ENCODE data around the gene TNFAIP8. TPM values are rescaled to one million over a fixed set of nuclear protein-coding genes. Genes with fewer than 3 reads are reported as not detected.

TNFAIP8 gene
- total RNA-seq, 4 donors from 2014 or later: 19.5 to 44.6 (median 34.9) TPM

DNA sequence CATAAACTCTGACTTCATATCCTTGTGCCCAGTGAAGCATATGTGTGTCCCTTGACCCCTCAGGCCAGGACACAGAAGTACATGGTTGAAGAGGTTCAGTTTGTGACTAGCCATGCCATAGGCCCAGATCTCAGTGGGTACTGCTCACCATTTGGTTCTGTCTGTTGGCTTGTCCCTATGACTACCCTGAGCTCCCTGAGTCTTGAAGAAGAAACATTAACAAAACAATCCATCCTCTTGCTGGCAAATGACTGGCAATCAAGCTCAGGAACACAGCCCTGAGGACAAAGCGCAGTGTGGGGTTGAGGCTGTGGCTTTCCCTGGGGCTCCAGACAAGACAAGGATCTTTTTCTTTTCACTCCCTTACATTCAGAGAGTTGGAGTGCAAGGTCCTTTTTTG is 46.3 kb downstream of the TNFAIP8 start:
- Histone ChIP-seq H3K4me1 (peaks cover 0 to 38% (median 15%) of the 10 kb centered on the region in 3 donors), H3K36me3 (no peaks in the 10 kb centered on the region), H3K27me3 (no peaks in the 10 kb centered on the region), H3K9me3 (no peaks in the 10 kb centered on the region), H3K27ac (no peak overlapping the region), H3K4me3 (no peak overlapping the region)
- 90 to 100% methylated on average over 1 of the region's 1 CpG for WGBS, 2 donors
- DNase-seq: no peak
- TF ChIP-seq, protein P1, sequence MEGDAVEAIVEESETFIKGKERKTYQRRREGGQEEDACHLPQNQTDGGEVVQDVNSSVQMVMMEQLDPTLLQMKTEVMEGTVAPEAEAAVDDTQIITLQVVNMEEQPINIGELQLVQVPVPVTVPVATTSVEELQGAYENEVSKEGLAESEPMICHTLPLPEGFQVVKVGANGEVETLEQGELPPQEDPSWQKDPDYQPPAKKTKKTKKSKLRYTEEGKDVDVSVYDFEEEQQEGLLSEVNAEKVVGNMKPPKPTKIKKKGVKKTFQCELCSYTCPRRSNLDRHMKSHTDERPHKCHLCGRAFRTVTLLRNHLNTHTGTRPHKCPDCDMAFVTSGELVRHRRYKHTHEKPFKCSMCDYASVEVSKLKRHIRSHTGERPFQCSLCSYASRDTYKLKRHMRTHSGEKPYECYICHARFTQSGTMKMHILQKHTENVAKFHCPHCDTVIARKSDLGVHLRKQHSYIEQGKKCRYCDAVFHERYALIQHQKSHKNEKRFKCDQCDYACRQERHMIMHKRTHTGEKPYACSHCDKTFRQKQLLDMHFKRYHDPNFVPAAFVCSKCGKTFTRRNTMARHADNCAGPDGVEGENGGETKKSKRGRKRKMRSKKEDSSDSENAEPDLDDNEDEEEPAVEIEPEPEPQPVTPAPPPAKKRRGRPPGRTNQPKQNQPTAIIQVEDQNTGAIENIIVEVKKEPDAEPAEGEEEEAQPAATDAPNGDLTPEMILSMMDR (IDR thresholded peaks at IDR 0.05): no peak
- no peak for TF ChIP-seq POLR2A (IDR thresholded peaks at IDR 0.05)
- intact Hi-C loops (cut with DNase I): no loop called here

DNA sequence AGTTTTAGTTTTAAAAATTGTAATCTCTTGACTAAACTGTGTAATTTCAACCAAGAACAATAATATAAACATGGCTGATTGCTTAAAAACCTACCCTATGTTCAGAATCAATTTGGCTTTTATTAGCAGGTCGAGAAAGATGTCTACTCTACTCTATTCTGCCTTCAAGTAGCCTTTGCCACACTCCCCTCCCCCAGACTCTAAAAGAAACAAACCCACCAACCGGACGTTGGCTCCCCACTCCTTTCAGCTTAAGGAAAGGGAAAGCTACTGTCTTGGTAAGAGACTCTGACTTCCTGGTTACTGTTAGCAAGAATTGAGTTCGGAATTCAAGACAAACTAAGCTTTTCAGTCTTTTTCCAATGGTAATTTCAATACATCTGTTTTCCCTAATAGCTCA is 46.7 kb downstream of the TNFAIP8 start:
- H3K36me3 ChIP-seq: no peaks in the 10 kb centered on the region
- intact Hi-C loops (cut with DNase I): no loop called here
- TF ChIP-seq POLR2A (IDR thresholded peaks at IDR 0.05): no peak
- TF ChIP-seq, protein P1 (IDR thresholded peaks at IDR 0.05): no peak
- no peaks in the 10 kb centered on the region for H3K27me3 ChIP-seq
- no peak overlapping the region for H3K4me3 ChIP-seq
- H3K9me3 ChIP-seq: no peaks in the 10 kb centered on the region
- WGBS, 2 donors: 70 to 83% methylated on average over 4 of the region's 4 CpGs
- DNase-seq: no peak
- no peak overlapping the region for H3K27ac ChIP-seq
- H3K4me1 ChIP-seq: peaks cover 0 to 34% (median 12%) of the 10 kb centered on the region in 3 donors

DNA sequence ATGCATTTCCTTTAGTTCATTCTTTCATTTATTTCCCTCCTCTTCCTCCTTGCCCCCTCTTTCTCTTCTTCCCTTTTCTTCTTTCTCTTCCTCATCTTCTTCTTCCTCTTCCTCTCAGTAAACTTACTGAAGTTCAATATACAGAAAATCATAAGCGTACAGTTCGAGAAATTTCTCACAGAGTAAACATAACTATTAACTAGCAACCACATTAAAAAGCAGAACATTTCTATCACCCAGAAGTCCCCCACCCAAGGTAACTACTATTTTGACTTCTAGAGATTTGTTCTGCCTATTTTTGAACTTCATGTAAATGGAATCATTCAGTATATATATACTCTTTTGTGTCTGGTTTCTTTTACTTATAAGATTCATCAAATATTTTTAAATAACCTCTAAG is 48.2 kb downstream of the TNFAIP8 start:
- intact Hi-C loops (cut with DNase I): no loop called here
- Histone ChIP-seq H3K4me3 (no peak overlapping the region), H3K9me3 (no peaks in the 10 kb centered on the region), H3K36me3 (no peaks in the 10 kb centered on the region), H3K27me3 (no peaks in the 10 kb centered on the region), H3K4me1 (peaks cover 0 to 19% (median 0%) of the 10 kb centered on the region in 3 donors), H3K27ac (no peak overlapping the region)
- no peak for DNase-seq
- 90% methylated on average over 2 of the region's 2 CpGs for WGBS, 2 donors
- TF ChIP-seq, protein P1 (IDR thresholded peaks at IDR 0.05): no peak
- no peak for TF ChIP-seq POLR2A (IDR thresholded peaks at IDR 0.05)

DNA sequence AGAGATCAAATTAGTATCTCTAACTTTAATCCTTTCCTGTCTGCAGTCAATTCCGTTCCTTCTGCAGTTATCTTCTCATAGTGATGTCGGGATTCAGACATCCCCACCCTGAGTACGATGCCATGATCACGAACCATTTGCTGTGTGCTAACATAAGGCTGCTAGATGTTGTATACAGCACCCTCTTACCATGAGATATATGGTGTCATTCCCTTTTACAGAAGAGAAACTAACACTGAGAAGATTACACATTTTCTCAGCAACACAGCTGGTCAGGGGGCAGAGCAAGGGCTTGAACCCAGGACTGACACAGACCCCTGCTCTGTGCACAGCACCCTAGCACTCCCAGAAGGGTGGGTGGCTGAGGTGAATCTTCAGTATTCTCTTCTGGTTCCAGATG is 49.6 kb downstream of the TNFAIP8 start:
- H3K4me3 ChIP-seq: no peak overlapping the region
- DNase-seq: no peak
- TF ChIP-seq, protein P1 (IDR thresholded peaks at IDR 0.05): no peak
- no peak for TF ChIP-seq POLR2A (IDR thresholded peaks at IDR 0.05)

DNA sequence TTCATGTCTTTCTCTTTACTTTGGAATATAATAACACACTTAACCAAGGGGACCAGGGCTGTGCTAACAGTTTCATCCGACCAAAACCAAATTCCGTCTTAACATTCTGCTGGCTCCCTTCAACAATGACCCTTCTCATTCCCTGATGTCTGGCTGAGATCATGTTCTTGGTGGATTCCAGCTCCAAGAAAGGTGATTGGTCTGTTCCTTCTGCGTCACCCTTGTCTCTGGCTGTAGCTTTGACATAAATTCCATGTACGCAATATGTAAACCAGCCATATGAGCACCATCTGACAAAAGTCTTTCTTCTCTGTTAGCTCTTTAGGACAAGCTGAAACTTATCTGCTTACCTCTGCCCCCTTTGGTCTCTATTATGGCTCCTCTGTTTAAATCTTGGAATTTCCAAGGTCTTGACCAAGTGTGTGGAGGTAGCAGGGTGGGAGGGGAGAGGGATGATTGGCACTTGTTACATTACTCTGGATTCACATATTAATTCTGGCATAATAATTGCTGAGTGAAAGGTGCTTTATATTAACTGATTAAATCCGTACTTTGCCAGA is 50.8 kb downstream of the TNFAIP8 start:
- Histone ChIP-seq H3K4me3 (no peak overlapping the region), H3K4me1 (peaks cover 4 to 12% (median 7%) of the 10 kb centered on the region in 3 donors), H3K27ac (no peak overlapping the region), H3K9me3 (no peaks in the 10 kb centered on the region), H3K27me3 (no peaks in the 10 kb centered on the region), H3K36me3 (no peaks in the 10 kb centered on the region)
- no peak for DNase-seq
- TF ChIP-seq POLR2A (IDR thresholded peaks at IDR 0.05): no peak
- TF ChIP-seq, protein P1 (IDR thresholded peaks at IDR 0.05): no peak
- intact Hi-C loops (cut with DNase I): no loop called here
- WGBS, 2 donors: 90 to 92% methylated on average over 5 of the region's 5 CpGs

More for the DNA sequence above, 49.6 kb downstream of the TNFAIP8 start:
- Histone ChIP-seq H3K4me1 (peaks cover 0 to 5% (median 0%) of the 10 kb centered on the region in 3 donors), H3K36me3 (no peaks in the 10 kb centered on the region), H3K27me3 (no peaks in the 10 kb centered on the region), H3K27ac (no peak overlapping the region), H3K9me3 (no peaks in the 10 kb centered on the region)
- 75 to 82% methylated on average over 4 of the region's 4 CpGs for WGBS, 2 donors
- intact Hi-C loops (cut with DNase I): no loop called here

Measured in esophagus squamous epithelium (tissue), 5 donors.